ENCODE data around the gene LEPR.

DNA sequence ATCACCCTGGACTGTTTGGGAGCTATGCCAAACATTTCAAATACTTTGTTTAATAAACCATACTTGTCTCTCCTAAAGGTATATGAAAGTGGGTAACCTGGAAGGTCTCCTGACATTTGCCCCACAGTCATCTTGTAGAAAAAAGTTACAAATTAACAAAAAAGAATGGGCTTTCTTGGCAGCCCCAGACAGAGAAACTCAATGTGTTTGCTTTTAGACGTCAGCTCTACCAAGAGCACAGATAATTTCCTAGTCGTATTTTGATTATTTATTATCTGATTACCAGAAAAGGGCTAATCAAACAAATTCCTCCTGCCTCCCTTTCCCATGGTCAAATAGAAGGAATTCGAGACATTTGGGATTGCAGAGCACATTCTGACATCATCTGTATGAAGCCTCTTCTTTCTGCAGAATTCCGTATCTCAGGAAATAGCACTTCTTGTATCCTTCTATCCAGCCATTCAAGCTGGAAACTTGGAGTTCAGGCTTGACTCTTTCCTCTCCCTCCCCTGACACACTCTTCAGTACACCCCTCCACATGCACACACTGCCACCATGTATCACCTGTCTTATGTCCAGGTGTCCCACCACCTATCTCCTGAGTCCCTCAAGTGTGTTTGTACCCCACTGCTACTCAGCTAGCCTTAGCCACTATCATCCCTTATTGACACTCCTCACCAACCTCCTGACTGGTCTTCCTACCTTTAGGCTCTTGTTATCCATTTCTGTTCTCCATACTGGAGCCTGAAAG lies 42.8 kb upstream of the LEPR start:
- TF ChIP-seq EZH2phosphoT487 (IDR thresholded peaks at IDR 0.05; ENCODE audit: insufficient read depth, low read depth) (no peak), EZH2 (IDR thresholded peaks at IDR 0.05; ENCODE audit: insufficient read depth, poor library complexity, severe bottlenecking) (no peak)
